Measurements from ENCODE around the gene UTP14C.
"Not testable (repeated sequence)": the region's sequence is repeated elsewhere in the genome, so short reads cannot be mapped to it uniquely, and the experiment has no call there.

UTP14C gene

GRCh38 chr13:52053460-52053859 is 29.0 kb downstream of the UTP14C start:
- Histone ChIP-seq H3K9me3 (no peaks in the 10 kb centered on the region), H3K27ac (no peak overlapping the region), H3K4me3 (ENCODE audit: low read depth in 1 of 2, low read length in 1 of 2) (no peak overlapping the region), H3K36me3 (no peaks in the 10 kb centered on the region), H3K27me3 (no peaks in the 10 kb centered on the region), H3K4me1 (ENCODE audit: control insufficient read depth in 1 of 2, insufficient read depth in 1 of 2, low read depth in 1 of 2, low read length in 1 of 2) (no peaks in the 10 kb centered on the region)
- TF ChIP-seq CTCF (IDR thresholded peaks at IDR 0.05): no peak

- not testable (repeated sequence) for H3K27ac ChIP-seq, H3K9me3 ChIP-seq
These were observed 36.6 kb downstream of the UTP14C start for GRCh38 chr13:52061064-52061463.

GRCh38 chr13:52061587-52061986 is 37.1 kb downstream of the UTP14C start:
- H3K9me3 ChIP-seq: peaks cover 6% of the 10 kb centered on the region
- H3K27me3 ChIP-seq: no peaks in the 10 kb centered on the region
- no peak for TF ChIP-seq CTCF (IDR thresholded peaks at IDR 0.05)
- H3K4me3 ChIP-seq (ENCODE audit: low read depth in 1 of 2, low read length in 1 of 2): no peak overlapping the region
- no peak overlapping the region for H3K27ac ChIP-seq
- no peaks in the 10 kb centered on the region for H3K36me3 ChIP-seq
- H3K4me1 ChIP-seq (ENCODE audit: control insufficient read depth in 1 of 2, insufficient read depth in 1 of 2, low read depth in 1 of 2, low read length in 1 of 2): no peaks in the 10 kb centered on the region

More at GRCh38 chr13:52061064-52061463, 36.6 kb downstream of the UTP14C start:
- not testable (repeated sequence) for H3K27me3 ChIP-seq; H3K4me1 ChIP-seq (ENCODE audit: control insufficient read depth in 1 of 2, insufficient read depth in 1 of 2, low read depth in 1 of 2, low read length in 1 of 2); H3K36me3 ChIP-seq; H3K4me3 ChIP-seq (ENCODE audit: low read depth in 1 of 2, low read length in 1 of 2)

GRCh38 chr13:52067237-52067636 is 42.7 kb downstream of the UTP14C start:
- no peaks in the 10 kb centered on the region for H3K27me3 ChIP-seq
- H3K36me3 ChIP-seq: no peaks in the 10 kb centered on the region
- no peaks in the 10 kb centered on the region for H3K4me1 ChIP-seq (ENCODE audit: control insufficient read depth in 1 of 2, insufficient read depth in 1 of 2, low read depth in 1 of 2, low read length in 1 of 2)
- peaks cover 22% of the 10 kb centered on the region for H3K9me3 ChIP-seq
- no peak overlapping the region for H3K27ac ChIP-seq
- TF ChIP-seq CTCF (IDR thresholded peaks at IDR 0.05): no peak
- H3K4me3 ChIP-seq (ENCODE audit: low read depth in 1 of 2, low read length in 1 of 2): no peak overlapping the region

- Histone ChIP-seq H3K9me3 (peaks cover 22% of the 10 kb centered on the region), H3K27me3 (no peaks in the 10 kb centered on the region), H3K27ac (no peak overlapping the region), H3K4me1 (ENCODE audit: control insufficient read depth in 1 of 2, insufficient read depth in 1 of 2, low read depth in 1 of 2, low read length in 1 of 2) (no peaks in the 10 kb centered on the region), H3K36me3 (no peaks in the 10 kb centered on the region), H3K4me3 (ENCODE audit: low read depth in 1 of 2, low read length in 1 of 2) (no peak overlapping the region)
- TF ChIP-seq CTCF (IDR thresholded peaks at IDR 0.05): no peak
These were observed 46.5 kb downstream of the UTP14C start for GRCh38 chr13:52070929-52071523.
